Colon (tissue), 2 donors: Measurements from ENCODE around the gene LGALSL.

ENCODE experiments used
- FAIRE-seq: peaks from 2 replicates; lab custom pipeline; 2012; peaks lifted over from hg19 to GRCh38; lab: Jason Lieb, UNC
- donor health status: control.
- donor health status: control.

Gene LGALSL

GRCh38 chr2:64471600-64471999, 17.6 kb downstream of the LGALSL start:
- FAIRE-seq, result no peak

- FAIRE-seq, result no peak
Observed at GRCh38 chr2:64472881-64473280, 18.9 kb downstream of the LGALSL start.

- FAIRE-seq, result no peak
Observed at GRCh38 chr2:64474121-64474571, 20.2 kb downstream of the LGALSL start.

- FAIRE-seq, result no peak
Observed at GRCh38 chr2:64474636-64475035, 20.7 kb downstream of the LGALSL start.

GRCh38 chr2:64477037-64477436, 23.1 kb downstream of the LGALSL start:
- FAIRE-seq, result no peak

- FAIRE-seq, result no peak
Observed at GRCh38 chr2:64477979-64478378, 24.0 kb downstream of the LGALSL start.

- FAIRE-seq, result no peak
Observed at GRCh38 chr2:64478502-64479230, 24.7 kb downstream of the LGALSL start.

- FAIRE-seq, result no peak
Observed at GRCh38 chr2:64479259-64480117, 25.5 kb downstream of the LGALSL start.

GRCh38 chr2:64481665-64482064, 27.7 kb downstream of the LGALSL start:
- FAIRE-seq, result no peak

GRCh38 chr2:64482243-64482642, 28.3 kb downstream of the LGALSL start:
- no peak for FAIRE-seq

- FAIRE-seq, result no peak
Observed at GRCh38 chr2:64482765-64483504, 29.0 kb downstream of the LGALSL start.

GRCh38 chr2:64485331-64485730, 31.4 kb downstream of the LGALSL start:
- no peak for FAIRE-seq

GRCh38 chr2:64485961-64486360, 32.0 kb downstream of the LGALSL start:
- FAIRE-seq, result no peak

GRCh38 chr2:64487256-64488049, 33.5 kb downstream of the LGALSL start:
- no peak for FAIRE-seq

- FAIRE-seq, result no peak
Observed at GRCh38 chr2:64488050-64488974, 34.4 kb downstream of the LGALSL start.

- no peak for FAIRE-seq
Observed at GRCh38 chr2:64489081-64489751, 35.3 kb downstream of the LGALSL start.

- FAIRE-seq, result no peak
Observed at GRCh38 chr2:64491426-64491825, 37.5 kb downstream of the LGALSL start.

GRCh38 chr2:64492272-64492671, 38.3 kb downstream of the LGALSL start:
- no peak for FAIRE-seq

- FAIRE-seq, result no peak
Observed at GRCh38 chr2:64492821-64493220, 38.9 kb downstream of the LGALSL start.

- no peak for FAIRE-seq
Observed at GRCh38 chr2:64493788-64494187, 39.8 kb downstream of the LGALSL start.
